Umbilical cord (tissue), 2 donors: ENCODE data around the gene SPOCK1. TPM values are rescaled to one million over a fixed set of nuclear protein-coding genes. Genes with fewer than 3 reads are reported as not detected.
"Not testable (repeated sequence)": the region's sequence is repeated elsewhere in the genome, so short reads cannot be mapped to it uniquely, and the experiment has no call there.

Source experiments
- DNase-seq: peaks from one replicate; pipeline ENCODE4 v3.0.0-alpha.2; 2015; ENCODE audit warnings: low spot score
- total RNA-seq: library from RNA; depleted of rRNA; stranded (reverse); fragments of >200 nt; gene quantifications from one replicate; pipeline ENCODE4 v1.2.3, GENCODE V29; 2014; ENCODE audit warnings: low replicate concordance; ENCODE audit not compliant: insufficient read depth

The SPOCK1 gene
- total RNA-seq, 1 donor from 2014 or later, result 28.4 TPM

DNA sequence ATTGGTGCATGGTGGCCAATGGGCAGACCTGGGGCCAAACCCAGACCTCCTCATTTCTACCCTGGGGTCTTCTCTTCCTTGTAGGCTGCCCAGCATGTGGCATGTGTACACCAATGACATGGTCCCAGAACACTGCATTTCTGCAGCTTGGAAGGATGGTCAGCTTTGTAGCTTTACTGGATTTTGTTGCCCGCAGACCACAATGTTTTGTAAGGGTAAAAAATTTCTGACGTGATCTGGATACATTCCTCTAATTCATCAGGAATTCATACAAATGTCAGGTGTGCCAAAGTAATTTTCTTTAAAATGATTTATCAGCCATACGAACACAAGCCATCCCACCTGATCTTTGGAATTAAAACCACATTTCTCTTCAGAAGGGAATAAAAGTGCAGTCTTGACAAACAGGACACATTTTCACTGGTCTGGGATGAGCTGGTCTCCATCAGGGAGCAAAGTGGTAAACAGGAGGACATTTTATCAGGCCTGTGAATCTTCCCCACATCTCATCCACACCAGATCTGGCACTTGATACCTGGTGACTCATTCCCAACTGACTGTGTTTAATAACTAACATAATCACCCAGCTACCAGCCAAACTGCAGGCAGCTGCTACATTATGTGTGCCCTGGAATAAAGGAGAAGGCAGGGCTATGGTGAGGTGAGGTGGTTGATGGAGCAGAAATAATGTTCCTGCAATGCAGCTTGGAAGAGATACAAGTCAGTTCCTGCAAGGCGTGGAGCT is 103.9 kb downstream of the SPOCK1 start:
- DNase-seq, result no peak

DNA sequence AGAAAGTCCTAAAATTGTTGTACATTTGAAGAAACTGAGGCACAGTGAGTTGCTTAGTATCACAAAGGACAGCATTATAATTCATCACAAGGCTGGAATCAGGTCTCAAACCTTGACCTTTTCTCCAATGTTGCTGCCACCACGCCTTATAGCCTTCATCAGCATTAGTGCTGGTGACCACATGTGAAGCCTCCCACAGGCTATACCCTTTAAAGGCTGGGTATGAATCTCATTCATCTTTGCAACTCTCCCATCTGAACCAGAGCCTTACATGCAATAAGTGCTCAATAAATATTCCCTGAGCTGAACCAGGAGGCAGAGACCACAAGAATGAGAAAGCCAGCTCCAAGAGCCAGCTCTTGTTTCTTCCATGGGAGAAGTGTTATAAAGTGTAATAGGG is 104.7 kb downstream of the SPOCK1 start:
- DNase-seq, result no peak

- DNase-seq, result no peak
These were observed 105.7 kb downstream of the SPOCK1 start for GRCh38 chr5:137393196-137393993.

GRCh38 chr5:137392261-137392660 is 106.9 kb downstream of the SPOCK1 start:
- no peak for DNase-seq

- DNase-seq, result not testable (repeated sequence)
These were observed 108.1 kb downstream of the SPOCK1 start for GRCh38 chr5:137391044-137391443.

- no peak for DNase-seq
These were observed 110.1 kb downstream of the SPOCK1 start for GRCh38 chr5:137389042-137389441.

DNA sequence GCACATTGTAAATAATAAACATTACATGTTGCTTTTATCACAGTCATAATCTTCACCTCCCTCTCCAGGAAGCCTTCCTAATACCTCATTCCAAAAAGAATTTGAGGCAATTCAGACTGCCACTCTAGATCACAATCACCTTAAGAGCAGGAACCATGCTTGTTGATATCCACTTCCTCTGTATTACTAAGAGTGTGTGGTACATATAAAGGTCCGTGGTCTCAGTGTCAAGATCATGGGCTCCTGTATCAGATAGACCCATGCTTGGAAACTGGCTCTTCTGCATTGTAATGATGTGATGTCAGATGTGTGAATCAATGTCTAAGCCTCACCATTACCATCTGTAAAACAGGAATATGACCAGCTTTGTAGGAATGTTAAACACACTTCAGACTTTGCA is 114.1 kb downstream of the SPOCK1 start:
- DNase-seq, result no peak

DNA sequence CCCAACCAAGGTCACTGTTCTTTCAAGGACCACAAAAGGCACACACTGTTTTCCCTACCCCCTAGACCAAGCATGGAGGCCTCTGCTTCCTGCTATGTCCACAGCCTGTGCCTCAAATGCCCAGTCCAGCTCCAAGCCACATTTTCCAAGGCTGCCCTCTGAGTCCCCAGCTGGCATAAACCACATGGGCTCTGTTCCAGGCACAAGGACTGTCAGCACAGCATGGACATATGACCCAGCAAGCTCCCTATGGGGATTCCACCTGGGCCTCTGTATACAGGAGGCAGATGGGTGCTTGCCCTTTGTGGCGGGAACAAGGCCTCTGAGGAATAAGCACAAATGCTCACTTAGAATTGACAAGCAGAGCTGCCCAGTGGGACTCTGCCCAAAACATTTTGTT is 115.2 kb downstream of the SPOCK1 start:
- no peak for DNase-seq

- DNase-seq, result no peak
These were observed 117.6 kb downstream of the SPOCK1 start for GRCh38 chr5:137381555-137381954.

DNA sequence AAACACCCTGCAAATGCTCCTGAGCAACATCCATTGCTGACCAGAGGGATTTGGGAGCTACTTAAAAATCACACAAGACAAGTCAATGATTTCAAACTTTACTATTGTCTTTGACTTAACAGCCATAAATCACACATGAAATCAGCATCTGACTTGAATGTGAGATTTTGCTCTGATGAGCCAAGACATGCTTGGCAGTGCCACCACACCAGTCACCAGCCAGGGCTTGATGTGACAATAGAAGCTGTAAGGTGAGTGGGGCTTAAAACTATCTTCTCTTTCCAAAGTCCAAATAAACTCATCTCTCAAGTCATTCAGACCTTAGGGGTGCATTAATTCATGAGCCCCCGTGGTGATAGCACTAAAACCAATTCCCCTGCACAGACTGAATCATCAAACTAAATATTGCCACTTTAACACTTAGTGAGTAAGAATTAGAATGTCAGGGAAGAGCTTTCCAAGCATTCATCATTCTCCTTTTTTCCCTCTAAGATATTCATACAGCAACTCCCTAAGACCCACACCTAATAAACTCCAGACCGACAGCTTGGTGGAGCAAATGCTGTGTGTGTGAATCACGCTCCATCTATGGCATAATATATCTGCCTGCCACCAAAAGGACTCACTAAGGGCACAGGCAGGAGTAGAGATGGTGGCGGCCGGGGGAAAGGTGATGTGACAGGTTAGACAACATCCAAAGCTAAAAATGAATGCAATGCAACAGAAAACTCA is 119.4 kb downstream of the SPOCK1 start:
- peak; percentile 38 for DNase-seq

DNA sequence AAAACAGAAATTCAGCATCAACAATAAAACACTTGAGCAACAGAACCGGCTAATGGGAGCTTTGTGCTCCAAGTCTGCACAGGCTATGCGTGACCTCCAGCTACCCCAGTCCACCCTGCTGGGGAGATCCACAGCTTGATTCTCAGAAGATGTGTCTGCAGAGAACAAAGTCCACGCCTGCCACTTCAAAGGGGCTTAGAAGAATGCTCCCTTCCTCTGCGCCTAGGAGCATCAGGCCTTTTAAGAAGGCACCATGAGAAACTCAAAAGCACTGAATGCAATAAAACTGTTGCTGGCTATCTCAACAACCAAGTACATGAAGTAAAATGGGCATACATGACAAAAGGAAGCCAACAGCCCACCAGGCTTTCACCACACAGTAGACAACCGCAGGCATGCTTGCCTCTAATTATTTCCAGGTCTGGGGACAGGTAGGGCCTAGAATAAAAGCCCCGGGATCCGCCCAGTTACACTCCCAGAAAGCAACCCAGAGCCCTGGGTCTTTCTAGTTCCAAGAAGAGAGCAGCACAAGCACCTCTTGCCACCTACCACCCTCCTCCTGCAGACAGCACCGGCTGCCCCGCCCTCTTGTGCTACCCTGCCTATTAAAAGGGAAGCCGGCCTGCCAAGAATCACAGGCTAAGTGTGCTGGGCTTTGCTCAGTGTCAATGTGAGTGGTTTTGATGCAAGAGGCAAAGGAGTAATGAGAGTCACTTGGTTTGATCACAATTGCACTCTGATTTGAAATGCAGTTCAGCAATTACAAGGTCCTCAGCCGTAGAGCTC is 123.2 kb downstream of the SPOCK1 start:
- peak; percentile 42 for DNase-seq

GRCh38 chr5:137374110-137374714 is 124.9 kb downstream of the SPOCK1 start:
- DNase-seq, result no peak

DNA sequence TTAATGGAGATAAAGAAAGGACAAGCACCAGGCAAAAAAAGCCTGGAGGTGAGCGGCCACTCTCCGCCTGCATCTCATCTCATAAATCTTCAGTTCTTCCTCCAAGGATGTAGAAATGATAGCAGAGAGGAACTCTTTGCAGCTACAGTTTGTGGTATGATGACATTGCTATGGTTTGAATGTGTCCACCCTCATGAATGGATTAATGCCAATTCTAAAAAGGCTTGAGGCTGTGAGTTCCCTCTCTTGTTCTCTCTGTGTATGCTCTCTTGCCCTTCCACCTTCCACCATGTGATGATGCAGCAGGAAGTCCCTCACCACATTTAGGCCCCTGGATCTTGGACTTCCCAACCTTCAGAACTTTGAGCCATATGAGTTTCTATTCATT is 126.4 kb downstream of the SPOCK1 start:
- DNase-seq, result no peak

DNA sequence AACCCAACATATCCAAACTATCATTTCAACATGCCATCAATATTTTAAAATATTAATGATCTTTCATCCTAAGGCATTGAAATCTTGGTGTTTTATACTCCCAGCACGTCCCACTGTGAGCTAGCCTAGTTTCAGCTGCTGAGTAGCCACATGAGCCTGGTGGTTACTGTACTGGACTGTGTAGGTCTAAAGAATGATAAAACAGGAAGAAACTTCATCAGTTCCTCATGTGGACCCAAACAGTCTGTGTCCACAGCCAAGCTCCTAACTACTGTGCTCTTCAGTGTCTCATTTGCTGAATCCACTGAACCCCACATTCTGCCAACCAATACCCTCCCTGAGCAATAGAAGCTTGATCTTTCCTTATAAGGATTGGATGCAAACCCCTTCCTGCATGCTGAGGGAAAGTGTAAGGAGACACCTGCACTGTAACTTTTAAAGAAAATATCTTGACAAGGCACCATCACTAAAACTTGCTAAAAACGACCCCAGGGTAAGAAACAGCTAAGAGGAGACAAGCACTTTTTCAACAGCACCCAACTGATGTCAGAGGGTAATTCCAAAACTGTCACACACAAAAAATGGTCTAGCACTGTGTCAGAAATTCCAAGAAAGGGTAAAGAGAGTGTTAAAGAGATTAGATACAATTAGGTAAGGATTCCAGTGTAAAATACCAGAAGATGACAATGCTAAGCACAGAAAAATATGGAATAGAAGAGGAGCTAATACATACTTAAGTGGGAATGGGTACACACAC is 126.9 kb downstream of the SPOCK1 start:
- DNase-seq, result no peak

DNA sequence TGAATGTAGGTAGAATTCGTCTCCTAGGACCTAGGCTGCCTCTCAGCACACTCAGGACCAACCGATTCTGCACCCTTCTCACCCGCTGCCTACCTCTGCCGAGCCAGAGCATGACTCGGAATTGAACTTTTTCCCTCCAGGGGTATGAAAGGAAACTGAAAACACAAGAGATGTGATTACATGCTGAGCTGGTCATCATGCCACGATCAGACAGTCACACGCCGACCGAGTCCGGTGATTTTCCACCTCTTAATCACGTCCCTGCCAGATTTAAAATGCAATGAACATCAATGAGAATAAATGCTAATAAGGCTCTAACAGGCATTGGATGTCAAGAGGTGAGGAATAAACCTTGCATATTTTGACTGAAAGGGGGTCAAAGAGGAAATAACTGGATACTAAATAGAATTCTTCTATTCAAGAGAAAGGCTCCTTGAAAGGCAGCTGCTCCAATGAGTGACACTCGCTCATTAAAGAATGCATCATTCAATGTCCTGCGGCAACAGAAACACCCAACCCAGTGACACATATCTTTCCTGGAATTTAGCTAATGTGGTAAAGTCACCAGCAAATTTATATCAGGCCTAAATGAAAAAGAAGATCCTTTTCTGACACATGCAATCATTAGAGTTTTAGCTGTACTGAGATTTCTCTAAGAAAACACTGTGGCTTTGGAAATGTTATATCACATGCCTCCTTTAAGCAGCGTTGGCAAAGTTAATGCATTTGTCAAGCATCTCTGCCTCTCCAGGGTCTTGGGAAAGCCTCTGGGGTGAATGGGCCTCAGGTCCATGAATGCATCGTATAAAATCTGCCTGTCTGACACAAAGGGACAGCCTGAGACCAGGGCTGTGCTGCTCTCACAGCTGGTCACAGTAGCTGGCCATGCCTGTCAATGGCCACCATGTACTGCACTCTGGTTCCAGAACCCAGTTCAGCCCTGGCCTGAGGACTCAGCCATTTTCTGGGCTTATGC is 128.7 kb downstream of the SPOCK1 start:
- DNase-seq, result peak; percentile 30

DNA sequence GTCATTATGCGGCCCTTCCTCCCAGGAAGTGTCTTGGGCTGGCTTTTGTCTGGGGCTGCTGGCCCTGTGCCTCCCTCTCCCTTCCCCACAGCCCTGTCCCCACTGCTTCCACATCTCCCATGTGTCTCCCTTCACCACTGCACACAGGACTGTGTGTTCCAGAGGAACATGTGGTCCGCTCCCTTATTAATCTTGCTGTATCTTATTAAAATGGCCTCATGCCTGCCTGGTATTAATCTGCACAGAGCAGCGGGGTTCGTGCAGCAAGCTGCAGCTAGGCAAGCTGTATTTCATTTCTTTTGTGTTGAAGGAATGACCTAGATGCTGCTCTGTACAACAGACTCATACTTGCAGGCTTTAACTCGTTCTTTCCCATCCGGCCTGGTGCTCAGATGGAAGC is 130.5 kb downstream of the SPOCK1 start:
- DNase-seq, result no peak

DNA sequence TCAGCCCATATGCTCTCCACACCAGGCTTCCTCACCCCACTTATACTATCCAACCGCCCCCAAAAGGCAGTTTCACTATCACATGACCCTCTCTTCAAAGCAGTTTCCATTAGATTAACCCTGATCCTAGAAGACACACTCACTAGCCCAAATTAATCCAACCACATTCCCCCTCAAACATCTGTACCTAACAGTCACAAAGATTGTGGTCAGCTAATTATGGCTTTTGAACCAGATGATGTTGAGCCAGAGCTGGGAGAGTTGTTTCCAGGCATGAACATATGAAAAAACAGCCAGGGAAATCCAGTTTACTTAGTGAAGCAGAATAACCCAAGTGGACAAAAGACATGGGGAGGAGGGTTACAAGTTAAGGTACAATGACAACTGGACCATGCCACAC is 131.2 kb downstream of the SPOCK1 start:
- no peak for DNase-seq

DNA sequence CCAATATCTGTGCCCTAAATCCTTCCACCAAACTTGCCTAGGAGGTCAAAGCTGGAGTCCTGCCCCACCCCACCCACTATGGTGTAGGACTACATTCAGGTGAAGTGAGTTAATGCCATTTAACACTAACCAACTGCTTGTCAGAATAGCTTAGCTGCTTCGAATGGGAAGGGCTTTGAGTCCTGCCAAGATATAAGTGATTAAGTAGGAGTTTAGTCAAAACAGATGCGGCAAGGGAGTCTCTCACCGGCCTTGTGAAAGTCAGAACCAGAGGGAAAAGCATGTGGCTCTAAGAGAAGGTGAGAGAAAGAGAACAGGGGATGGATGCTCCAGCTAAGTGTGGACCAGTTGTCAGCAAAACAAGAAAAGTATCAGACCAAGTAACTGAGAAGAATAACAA is 132.6 kb downstream of the SPOCK1 start:
- DNase-seq, result peak; percentile 40
